Measurements from ENCODE around the gene TMED8.

TMED8 gene

DNA sequence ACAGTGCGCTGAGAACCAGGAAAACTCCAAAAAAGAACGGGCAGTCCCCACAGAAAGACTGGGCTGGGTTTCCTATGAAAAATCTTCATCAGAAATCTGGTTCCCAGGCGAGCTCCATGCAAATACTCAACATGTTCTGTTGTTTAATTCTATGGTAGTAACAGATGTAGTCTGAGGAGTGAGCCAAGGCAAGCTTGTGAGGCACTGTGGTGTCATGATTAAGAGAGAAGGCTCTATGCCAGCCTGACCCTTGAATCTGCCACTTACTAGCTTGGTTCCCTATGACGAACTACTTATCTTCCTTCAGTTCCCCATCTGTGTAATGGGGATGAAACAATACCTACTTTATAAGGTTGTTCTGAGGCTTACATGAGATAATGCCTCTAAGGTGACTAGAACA is 66.9 kb downstream of the TMED8 start:
- Histone ChIP-seq H3K36me3 (peaks cover 8% of the 10 kb centered on the region), H3K27ac (peak overlapping the region; percentile 69), H3K27me3 (ENCODE audit: insufficient read depth, low read depth, severe bottlenecking) (no peaks in the 10 kb centered on the region), H3K9me3 (ENCODE audit: severe bottlenecking) (no peaks in the 10 kb centered on the region), H3K4me3 (ENCODE audit: low read depth, low read length) (no peak overlapping the region)
- TF ChIP-seq, protein P1, sequence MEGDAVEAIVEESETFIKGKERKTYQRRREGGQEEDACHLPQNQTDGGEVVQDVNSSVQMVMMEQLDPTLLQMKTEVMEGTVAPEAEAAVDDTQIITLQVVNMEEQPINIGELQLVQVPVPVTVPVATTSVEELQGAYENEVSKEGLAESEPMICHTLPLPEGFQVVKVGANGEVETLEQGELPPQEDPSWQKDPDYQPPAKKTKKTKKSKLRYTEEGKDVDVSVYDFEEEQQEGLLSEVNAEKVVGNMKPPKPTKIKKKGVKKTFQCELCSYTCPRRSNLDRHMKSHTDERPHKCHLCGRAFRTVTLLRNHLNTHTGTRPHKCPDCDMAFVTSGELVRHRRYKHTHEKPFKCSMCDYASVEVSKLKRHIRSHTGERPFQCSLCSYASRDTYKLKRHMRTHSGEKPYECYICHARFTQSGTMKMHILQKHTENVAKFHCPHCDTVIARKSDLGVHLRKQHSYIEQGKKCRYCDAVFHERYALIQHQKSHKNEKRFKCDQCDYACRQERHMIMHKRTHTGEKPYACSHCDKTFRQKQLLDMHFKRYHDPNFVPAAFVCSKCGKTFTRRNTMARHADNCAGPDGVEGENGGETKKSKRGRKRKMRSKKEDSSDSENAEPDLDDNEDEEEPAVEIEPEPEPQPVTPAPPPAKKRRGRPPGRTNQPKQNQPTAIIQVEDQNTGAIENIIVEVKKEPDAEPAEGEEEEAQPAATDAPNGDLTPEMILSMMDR (IDR thresholded peaks at IDR 0.05; ENCODE audit: low read depth, low read length) = no peak
- no peak for DNase-seq

DNA sequence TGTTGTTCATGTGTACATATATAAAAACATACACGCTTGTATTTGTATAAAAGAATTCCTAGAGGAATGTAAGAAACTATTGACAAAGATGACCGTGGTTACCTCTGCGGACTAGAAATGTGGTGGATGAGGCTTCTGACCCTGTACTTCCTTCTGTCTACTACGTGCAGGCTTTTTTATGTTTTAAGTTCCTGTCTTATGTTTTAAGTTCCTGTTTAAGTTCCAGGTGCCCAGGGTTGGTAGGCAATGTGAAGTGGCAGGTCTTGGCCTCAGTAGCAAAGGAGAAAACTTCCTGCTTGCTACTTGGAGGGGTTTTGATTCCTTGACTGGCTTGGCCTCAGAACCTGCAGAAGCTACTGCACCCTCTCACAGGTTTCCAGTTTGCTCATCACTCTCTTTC is 67.8 kb downstream of the TMED8 start:
- no peak overlapping the region for H3K4me3 ChIP-seq (ENCODE audit: low read depth, low read length)
- no peaks in the 10 kb centered on the region for H3K27me3 ChIP-seq (ENCODE audit: insufficient read depth, low read depth, severe bottlenecking)
- TF ChIP-seq, protein P1 (IDR thresholded peaks at IDR 0.05; ENCODE audit: low read depth, low read length) = no peak
- peak overlapping the region; percentile 69 for H3K27ac ChIP-seq
- no peaks in the 10 kb centered on the region for H3K9me3 ChIP-seq (ENCODE audit: severe bottlenecking)
- no peak for DNase-seq
- H3K36me3 ChIP-seq = peaks cover 8% of the 10 kb centered on the region

DNA sequence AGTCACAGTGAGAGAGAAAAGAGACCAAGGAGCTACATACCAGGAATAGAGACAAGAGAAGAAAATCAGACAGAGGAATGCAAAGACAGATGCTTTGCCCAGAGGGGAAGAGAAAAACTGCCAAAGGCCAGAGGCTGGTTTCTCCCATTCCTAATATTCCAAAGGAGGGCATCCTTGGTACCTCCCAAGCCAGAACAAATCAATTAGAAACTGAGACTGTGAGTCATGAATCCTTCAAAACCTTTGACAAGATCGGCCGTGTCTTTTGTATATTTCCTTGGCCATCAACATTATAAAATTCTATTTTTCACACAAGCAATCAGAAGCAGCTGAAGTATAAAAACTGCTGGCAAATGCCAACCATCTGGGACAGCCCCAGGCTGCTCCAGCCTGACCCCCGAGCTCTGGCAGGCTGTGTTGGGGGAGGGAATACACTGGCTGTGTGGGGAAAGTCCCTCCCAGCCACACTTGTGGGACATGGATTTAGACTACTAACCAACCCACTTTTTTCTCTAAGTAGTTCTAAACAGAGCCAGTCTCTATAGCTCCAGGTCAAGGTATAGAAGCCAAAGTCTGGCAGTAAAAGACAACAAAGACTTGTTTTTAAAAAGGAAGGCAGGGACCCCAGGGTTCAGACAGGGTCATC is 69.9 kb downstream of the TMED8 start:
- peak overlapping the region; percentile 4; the same call in 1 of the 2 replicates for H3K27ac ChIP-seq
- TF ChIP-seq, protein P1 (IDR thresholded peaks at IDR 0.05; ENCODE audit: low read depth, low read length) = no peak

DNA sequence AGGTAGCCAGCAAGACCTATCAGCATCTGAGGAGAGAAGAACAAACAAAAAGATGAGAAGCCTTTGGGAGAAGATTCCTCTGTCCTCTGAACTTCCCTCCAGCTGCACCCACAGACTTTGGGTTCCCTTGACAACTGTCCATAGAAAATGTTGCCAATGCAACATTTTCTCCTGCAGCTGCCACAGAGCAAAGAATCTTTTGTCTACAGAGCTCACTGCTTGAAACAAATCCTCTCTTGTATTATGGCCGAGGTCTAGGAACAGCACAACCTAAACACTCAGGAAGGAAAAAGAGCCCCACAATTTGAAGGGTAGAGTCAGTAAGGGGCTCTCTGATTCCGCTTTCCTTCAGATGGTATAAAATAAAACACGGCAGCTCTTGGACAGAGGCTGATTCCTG is 70.5 kb downstream of the TMED8 start:
- no peak for DNase-seq
- H3K27me3 ChIP-seq (ENCODE audit: insufficient read depth, low read depth, severe bottlenecking) = no peaks in the 10 kb centered on the region
- H3K9me3 ChIP-seq (ENCODE audit: severe bottlenecking) = no peaks in the 10 kb centered on the region
- peak overlapping the region; percentile 4; the same call in 1 of the 2 replicates for H3K27ac ChIP-seq
- peaks cover 18% of the 10 kb centered on the region for H3K36me3 ChIP-seq
- H3K4me3 ChIP-seq (ENCODE audit: low read depth, low read length) = no peak overlapping the region
- TF ChIP-seq, protein P1 (IDR thresholded peaks at IDR 0.05; ENCODE audit: low read depth, low read length) = no peak

More for the DNA sequence above, 69.9 kb downstream of the TMED8 start:
- Histone ChIP-seq H3K36me3 (peaks cover 12% of the 10 kb centered on the region), H3K9me3 (ENCODE audit: severe bottlenecking) (no peaks in the 10 kb centered on the region), H3K27me3 (ENCODE audit: insufficient read depth, low read depth, severe bottlenecking) (no peaks in the 10 kb centered on the region), H3K4me3 (ENCODE audit: low read depth, low read length) (no peak overlapping the region)
- peak; percentile 55 for DNase-seq

DNA sequence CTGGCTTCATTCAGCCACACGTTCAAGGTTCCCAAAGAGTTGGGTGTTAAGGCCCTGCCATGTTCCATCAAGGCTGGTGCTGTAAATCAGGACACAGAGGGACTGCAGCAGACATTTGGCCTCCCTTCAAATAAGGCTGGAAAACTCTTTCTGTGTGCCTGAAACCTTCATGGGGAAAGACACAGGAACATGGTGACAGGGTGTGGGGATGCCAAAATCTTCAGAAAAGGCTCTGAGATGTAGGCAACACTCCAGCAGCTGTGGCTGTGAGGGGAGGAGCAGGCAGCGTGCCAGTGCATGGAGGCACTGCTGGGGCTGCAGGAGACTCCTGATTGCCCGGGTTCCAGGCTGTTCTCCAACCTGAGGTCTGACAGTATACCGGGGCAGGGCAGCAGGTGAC is 71.2 kb downstream of the TMED8 start:
- TF ChIP-seq, protein P1 (IDR thresholded peaks at IDR 0.05; ENCODE audit: low read depth, low read length) = no peak
- Histone ChIP-seq H3K27me3 (ENCODE audit: insufficient read depth, low read depth, severe bottlenecking) (no peaks in the 10 kb centered on the region), H3K4me3 (ENCODE audit: low read depth, low read length) (no peak overlapping the region), H3K27ac (no peak overlapping the region), H3K36me3 (peaks cover 15% of the 10 kb centered on the region), H3K9me3 (ENCODE audit: severe bottlenecking) (no peaks in the 10 kb centered on the region)
- DNase-seq = no peak
